ENCODE measurements around the gene ABHD11. TPM values are rescaled to one million over a fixed set of nuclear protein-coding genes. Genes with fewer than 3 reads are reported as not detected.

ABHD11 gene
- total RNA-seq, 4 donors from 2014 or later = 3.2 to 9.4 (median 7.6) TPM

GRCh38 chr7:73736885-73737284, 1.7 kb downstream of the ABHD11 start:
- H3K9me3 ChIP-seq = no peaks in the 10 kb centered on the region
- H3K4me3 ChIP-seq = no peak overlapping the region
- ATAC-seq = no peak
- H3K27ac ChIP-seq = no peak overlapping the region
- in situ Hi-C loops (cut with MboI; ENCODE audit: low sequenced_read_pairs in 4 of 4) (no loop called here), intact Hi-C loops (cut with DNase I; ENCODE audit: low total_unique reads) (loop anchor here (5.0 kb wide), 3 partner anchors 70 to 180 kb away; partner anchors contain the start of genes BCL7B, METTL27 and VPS37D)
- no peaks in the 10 kb centered on the region for H3K36me3 ChIP-seq
- no peaks in the 10 kb centered on the region for H3K27me3 ChIP-seq
- TF ChIP-seq POLR2A (IDR thresholded peaks at IDR 0.05) (no peak), CTCF (IDR thresholded peaks at IDR 0.05 in 4 of 5, conservative IDR thresholded peaks at IDR 0.05 in 1 of 5) (no peak)
- peaks cover 0 to 11% of the 10 kb centered on the region in 2 donors for H3K4me1 ChIP-seq
- no peak for DNase-seq

- no peak overlapping the region for H3K27ac ChIP-seq
- DNase-seq (no peak), ATAC-seq (no peak)
- H3K27me3 ChIP-seq = no peaks in the 10 kb centered on the region
- no peaks in the 10 kb centered on the region for H3K36me3 ChIP-seq
- H3K9me3 ChIP-seq = no peaks in the 10 kb centered on the region
- in situ Hi-C loops (cut with MboI; ENCODE audit: low sequenced_read_pairs in 4 of 4) (no loop called here), intact Hi-C loops (cut with DNase I; ENCODE audit: low total_unique reads) (loop anchor here (5.0 kb wide), 3 partner anchors 68 to 178 kb away; partner anchors contain the start of genes BCL7B, METTL27 and VPS37D)
- H3K4me3 ChIP-seq = no peak overlapping the region
- peaks cover 0 to 11% of the 10 kb centered on the region in 2 donors for H3K4me1 ChIP-seq
- TF ChIP-seq CTCF (IDR thresholded peaks at IDR 0.05 in 4 of 5, conservative IDR thresholded peaks at IDR 0.05 in 1 of 5) = no peak
- no peak for TF ChIP-seq POLR2A (IDR thresholded peaks at IDR 0.05)
These were observed 3.1 kb downstream of the ABHD11 start for GRCh38 chr7:73735528-73735905.

- Histone ChIP-seq H3K4me1 (peaks cover 0 to 11% of the 10 kb centered on the region in 2 donors), H3K36me3 (no peaks in the 10 kb centered on the region), H3K9me3 (no peaks in the 10 kb centered on the region), H3K27me3 (no peaks in the 10 kb centered on the region), H3K4me3 (no peak overlapping the region), H3K27ac (no peak overlapping the region)
- TF ChIP-seq POLR2A (IDR thresholded peaks at IDR 0.05) (no peak), CTCF (IDR thresholded peaks at IDR 0.05 in 4 of 5, conservative IDR thresholded peaks at IDR 0.05 in 1 of 5) (peak; percentile 22 to 63 (median 51))
- in situ Hi-C loops (cut with MboI; ENCODE audit: low sequenced_read_pairs in 4 of 4) = no loop called here
- ATAC-seq = no peak
- intact Hi-C loops (cut with DNase I; ENCODE audit: low total_unique reads) = loop anchor here (5.0 kb wide), 3 partner anchors 68 to 178 kb away; partner anchors contain the start of genes BCL7B, METTL27 and VPS37D
- peak in 1 of 2 donors; percentile 51 for DNase-seq
These were observed 3.7 kb downstream of the ABHD11 start for GRCh38 chr7:73734619-73735527.

- intact Hi-C loops (cut with DNase I; ENCODE audit: low total_unique reads) (no loop called here), in situ Hi-C loops (cut with MboI; ENCODE audit: low sequenced_read_pairs in 4 of 4) (no loop called here)
These were observed 6.2 kb downstream of the ABHD11 start for GRCh38 chr7:73732397-73732796.

More at GRCh38 chr7:73732397-73732796, 6.2 kb downstream of the ABHD11 start:
- H3K36me3 ChIP-seq = no peaks in the 10 kb centered on the region
- H3K4me1 ChIP-seq = peaks cover 0 to under 1% of the 10 kb centered on the region in 2 donors
- no peak for ATAC-seq
- H3K27ac ChIP-seq = no peak overlapping the region
- DNase-seq = no peak
- H3K4me3 ChIP-seq = no peak overlapping the region
- H3K27me3 ChIP-seq = peaks cover 0 to 4% (median 0%) of the 10 kb centered on the region in 3 donors
- TF ChIP-seq POLR2A (IDR thresholded peaks at IDR 0.05) (no peak), CTCF (IDR thresholded peaks at IDR 0.05 in 4 of 5, conservative IDR thresholded peaks at IDR 0.05 in 1 of 5) (no peak)
- no peaks in the 10 kb centered on the region for H3K9me3 ChIP-seq
